HEK293 (cell line): Measurements from ENCODE around the gene GLB1L.

Source experiments
- KLF1 ChIP-seq: fragments of 450-650 bp; formaldehyde crosslinking; IDR thresholded peaks from 2 replicates; pipeline ENCODE4 v1.5.1; 2016; ENCODE audit warnings: missing biosample characterization, missing genetic modification characterization
- KLF10 ChIP-seq: fragments of 450-650 bp; IDR thresholded peaks from 2 replicates; pipeline ENCODE4 v1.5.1; 2018; ENCODE audit warnings: missing biosample characterization, mild to moderate bottlenecking, missing genetic modification characterization
- SCRT1 ChIP-seq: fragments of 450-650 bp; formaldehyde crosslinking; IDR thresholded peaks from 2 replicates; pipeline ENCODE4 v1.5.1; 2016; ENCODE audit warnings: missing biosample characterization, missing genetic modification characterization, borderline replicate concordance
- YY1 ChIP-seq: fragments of 450-650 bp; formaldehyde crosslinking; IDR thresholded peaks from 2 replicates; pipeline ENCODE4 v1.5.1; 2018; ENCODE audit warnings: missing biosample characterization, missing genetic modification characterization
- ZBTB17 ChIP-seq: fragments of 450-650 bp; formaldehyde crosslinking; IDR thresholded peaks from 2 replicates; pipeline ENCODE4 v1.5.1; 2016; ENCODE audit warnings: missing biosample characterization, missing genetic modification characterization
- ZBTB21 ChIP-seq: fragments of 450-650 bp; formaldehyde crosslinking; IDR thresholded peaks from 2 replicates; pipeline ENCODE4 v1.5.1; 2017; ENCODE audit warnings: missing biosample characterization, missing genetic modification characterization
- TF ChIP-seq, protein P1 (sequence below): fragments of 450-650 bp; formaldehyde crosslinking; IDR thresholded peaks from 2 replicates; pipeline ENCODE4 v1.5.1; 2016; ENCODE audit warnings: missing biosample characterization, missing genetic modification characterization
- TF ChIP-seq, protein P2 (sequence below): fragments of 450-650 bp; formaldehyde crosslinking; IDR thresholded peaks from 2 replicates; pipeline ENCODE4 v1.5.1; 2017; ENCODE audit warnings: missing biosample characterization, missing genetic modification characterization
- TF ChIP-seq, protein P3 (sequence below): fragments of 450-650 bp; IDR thresholded peaks from 2 replicates; pipeline ENCODE4 v1.5.1; 2018; ENCODE audit warnings: missing biosample characterization, mild to moderate bottlenecking, missing genetic modification characterization

DNA sequence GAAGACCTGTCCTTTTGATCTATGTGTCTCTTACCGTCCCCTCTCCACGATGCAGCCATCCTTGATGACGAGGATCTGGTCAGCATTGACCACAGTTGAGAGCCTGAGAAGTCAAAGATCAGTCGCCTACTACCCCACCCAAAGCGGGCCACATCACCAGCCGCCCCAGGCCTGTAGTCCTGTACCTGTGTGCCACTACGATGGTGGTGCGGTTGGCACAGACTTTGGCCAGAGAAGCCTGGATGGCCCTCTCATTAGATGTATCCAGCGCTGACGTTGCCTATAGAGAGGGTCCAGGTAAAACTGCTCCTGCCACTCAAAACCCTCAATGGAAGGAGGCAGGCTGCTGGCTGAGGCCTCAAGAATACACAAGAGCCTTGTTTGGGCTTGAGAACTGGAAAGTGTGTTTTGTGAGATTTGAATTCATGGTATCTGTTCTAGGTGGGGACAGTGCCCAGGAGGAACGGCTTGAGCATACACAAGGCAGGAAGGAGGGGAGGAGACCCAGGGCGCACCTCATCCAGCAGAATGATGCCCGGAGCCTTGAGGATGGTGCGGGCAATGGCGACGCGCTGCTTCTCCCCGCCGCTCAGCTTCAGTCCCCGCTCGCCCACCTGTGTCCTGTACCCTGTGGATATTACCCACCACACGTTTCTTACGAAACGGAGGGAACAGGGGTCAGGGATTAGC is 34.9 kb downstream of the GLB1L start:
- TF ChIP-seq, protein P1, sequence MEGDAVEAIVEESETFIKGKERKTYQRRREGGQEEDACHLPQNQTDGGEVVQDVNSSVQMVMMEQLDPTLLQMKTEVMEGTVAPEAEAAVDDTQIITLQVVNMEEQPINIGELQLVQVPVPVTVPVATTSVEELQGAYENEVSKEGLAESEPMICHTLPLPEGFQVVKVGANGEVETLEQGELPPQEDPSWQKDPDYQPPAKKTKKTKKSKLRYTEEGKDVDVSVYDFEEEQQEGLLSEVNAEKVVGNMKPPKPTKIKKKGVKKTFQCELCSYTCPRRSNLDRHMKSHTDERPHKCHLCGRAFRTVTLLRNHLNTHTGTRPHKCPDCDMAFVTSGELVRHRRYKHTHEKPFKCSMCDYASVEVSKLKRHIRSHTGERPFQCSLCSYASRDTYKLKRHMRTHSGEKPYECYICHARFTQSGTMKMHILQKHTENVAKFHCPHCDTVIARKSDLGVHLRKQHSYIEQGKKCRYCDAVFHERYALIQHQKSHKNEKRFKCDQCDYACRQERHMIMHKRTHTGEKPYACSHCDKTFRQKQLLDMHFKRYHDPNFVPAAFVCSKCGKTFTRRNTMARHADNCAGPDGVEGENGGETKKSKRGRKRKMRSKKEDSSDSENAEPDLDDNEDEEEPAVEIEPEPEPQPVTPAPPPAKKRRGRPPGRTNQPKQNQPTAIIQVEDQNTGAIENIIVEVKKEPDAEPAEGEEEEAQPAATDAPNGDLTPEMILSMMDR, result no peak
- TF ChIP-seq KLF1 (tag by site-specific recombination) (no peak), ZBTB17 (tag by site-specific recombination) (no peak), YY1 (tag by site-specific recombination) (no peak), SCRT1 (tag by site-specific recombination) (no peak), ZBTB21 (tag by site-specific recombination) (no peak), KLF10 (no peak)
- TF ChIP-seq, protein P2, sequence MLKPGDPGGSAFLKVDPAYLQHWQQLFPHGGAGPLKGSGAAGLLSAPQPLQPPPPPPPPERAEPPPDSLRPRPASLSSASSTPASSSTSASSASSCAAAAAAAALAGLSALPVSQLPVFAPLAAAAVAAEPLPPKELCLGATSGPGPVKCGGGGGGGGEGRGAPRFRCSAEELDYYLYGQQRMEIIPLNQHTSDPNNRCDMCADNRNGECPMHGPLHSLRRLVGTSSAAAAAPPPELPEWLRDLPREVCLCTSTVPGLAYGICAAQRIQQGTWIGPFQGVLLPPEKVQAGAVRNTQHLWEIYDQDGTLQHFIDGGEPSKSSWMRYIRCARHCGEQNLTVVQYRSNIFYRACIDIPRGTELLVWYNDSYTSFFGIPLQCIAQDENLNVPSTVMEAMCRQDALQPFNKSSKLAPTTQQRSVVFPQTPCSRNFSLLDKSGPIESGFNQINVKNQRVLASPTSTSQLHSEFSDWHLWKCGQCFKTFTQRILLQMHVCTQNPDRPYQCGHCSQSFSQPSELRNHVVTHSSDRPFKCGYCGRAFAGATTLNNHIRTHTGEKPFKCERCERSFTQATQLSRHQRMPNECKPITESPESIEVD (tag by site-specific recombination), result no peak
- TF ChIP-seq, protein P3, sequence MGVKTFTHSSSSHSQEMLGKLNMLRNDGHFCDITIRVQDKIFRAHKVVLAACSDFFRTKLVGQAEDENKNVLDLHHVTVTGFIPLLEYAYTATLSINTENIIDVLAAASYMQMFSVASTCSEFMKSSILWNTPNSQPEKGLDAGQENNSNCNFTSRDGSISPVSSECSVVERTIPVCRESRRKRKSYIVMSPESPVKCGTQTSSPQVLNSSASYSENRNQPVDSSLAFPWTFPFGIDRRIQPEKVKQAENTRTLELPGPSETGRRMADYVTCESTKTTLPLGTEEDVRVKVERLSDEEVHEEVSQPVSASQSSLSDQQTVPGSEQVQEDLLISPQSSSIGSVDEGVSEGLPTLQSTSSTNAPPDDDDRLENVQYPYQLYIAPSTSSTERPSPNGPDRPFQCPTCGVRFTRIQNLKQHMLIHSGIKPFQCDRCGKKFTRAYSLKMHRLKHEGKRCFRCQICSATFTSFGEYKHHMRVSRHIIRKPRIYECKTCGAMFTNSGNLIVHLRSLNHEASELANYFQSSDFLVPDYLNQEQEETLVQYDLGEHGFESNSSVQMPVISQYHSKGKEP (tag by site-specific recombination), result no peak
